Stimulated activated CD4-positive, alpha-beta T cell treated with anti-CD3 and anti-CD28 coated beads, Interleukin-2, amount 100 ng/mL, for 24 hours (primary cell): ENCODE measurements around the gene ADRM1.

Experiments
- DNase-seq, 2 donors: peaks; one replicate each; pipeline ENCODE4 v3.0.0-alpha.2; 2020

The ADRM1 gene

DNA sequence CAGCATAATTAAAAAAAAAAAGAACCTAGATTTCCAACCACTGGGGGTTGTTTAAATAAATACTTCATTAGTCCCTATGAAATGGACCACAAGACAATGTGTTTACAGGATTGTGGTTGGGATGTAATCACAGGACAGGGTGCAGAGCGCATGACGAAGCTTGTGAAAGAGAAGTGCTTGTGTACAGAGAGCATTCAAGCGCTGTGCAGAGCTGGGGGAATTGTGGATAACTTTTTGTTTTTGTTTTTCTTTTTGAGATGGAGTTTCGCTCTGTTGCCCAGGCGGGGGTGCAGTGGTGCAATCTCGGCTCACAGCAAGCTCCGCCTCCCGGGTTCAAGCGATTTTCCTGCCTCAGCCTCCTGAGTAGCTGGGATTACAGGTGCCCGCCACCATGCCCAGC is 42.0 kb downstream of the ADRM1 start:
- no peak for DNase-seq

DNA sequence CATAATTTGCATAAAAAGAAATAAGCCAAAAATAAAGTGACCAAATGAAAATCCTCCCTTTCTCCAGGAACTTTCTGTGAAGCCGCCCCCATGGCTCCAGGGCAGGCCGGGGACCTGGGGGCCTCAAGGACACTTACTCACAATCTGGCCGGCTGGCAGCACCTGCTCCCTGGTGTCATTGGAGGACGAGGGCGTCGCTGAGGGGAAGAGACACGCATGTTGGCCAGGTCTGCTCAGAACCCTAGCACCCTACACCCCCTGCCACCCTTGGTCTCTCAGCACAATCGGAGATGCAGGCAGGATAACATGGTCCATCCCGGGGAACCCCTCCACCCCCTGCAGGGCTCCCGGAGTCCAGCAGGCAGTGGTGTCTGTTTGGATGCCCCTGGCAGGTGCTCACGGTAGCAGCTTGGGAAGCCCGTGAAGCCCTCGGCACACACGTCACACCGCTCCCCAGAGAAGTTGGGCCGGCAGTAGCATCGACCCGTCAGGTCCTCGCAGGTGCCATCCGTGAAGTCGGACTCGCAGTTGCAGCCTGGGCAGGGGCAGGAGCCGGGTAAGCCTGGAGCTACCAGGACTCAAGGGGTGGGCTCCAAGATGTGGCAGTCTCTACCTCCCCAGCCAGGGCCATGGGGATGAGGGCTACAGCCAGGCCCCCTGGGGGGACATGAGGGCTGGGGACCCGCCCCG is 43.0 kb downstream of the ADRM1 start:
- no peak for DNase-seq

DNA sequence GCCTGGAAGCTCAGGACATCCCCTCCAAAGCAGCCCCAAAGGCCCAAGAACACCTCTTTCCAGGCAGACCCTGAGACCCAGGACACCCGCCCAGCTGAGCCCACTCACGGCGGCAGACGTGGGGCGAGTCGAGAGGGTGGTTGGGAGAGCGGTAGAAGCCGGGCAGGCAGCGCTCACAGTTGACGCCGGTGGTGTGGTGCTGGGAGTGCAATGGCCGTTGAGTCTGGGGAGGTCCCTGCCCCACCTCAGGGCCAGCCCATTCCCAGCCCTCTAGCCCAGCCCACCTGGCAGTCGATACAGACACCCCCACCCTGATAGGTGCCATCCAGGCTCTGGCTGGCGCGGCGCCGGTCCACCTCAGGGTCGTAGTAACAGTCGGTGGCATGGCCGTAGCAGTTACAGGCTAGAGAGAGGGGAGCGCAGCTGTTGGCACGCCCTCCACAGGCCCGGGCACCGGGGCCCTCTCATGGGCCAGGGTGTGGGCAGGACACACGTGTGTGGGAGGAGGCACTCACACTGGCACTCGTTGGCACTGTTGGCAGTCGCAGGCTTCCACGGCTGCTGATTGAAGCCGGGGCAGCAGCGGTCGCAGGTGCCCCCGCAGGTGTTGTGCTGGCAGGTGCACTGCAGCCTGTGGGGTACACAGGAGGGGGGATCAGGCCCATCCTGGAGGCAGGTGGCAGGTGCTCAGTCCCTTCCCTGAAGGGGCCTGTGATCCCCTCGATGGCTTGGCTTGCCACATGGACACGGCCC is 43.8 kb downstream of the ADRM1 start:
- no peak for DNase-seq

DNA sequence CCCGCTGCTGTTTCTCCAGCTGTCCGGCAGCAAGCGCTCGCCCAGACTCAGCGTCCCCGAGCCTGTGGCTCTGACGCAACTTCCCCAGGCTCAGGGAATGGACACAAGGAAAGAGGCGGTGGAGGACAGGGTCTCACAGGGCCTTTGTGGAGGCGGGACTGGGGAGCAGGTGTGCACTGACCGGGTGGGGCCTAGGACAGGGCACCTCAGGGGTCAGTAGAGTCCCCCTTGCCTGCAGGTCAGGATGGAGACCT is 44.3 kb downstream of the ADRM1 start:
- no peak for DNase-seq

DNA sequence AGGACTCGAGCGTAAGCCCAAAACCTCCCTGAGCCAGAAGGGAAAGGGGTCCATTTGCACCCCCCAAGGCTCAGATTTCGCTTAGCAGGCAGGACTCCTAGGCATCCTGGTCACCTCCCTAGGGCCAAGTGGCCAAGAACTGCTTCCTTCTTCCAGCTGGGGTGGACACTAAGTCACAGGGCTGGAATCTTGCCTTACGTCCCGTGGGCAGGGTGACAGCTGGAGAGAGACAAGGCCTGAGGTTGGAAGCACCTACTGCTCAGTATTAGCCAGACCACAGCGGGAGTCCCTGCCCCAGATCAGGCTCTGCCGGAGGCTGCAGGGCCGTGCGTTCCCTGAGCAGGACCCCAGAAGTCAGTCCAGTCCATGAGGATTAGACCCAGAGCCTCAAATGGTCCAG is 44.6 kb downstream of the ADRM1 start:
- no peak for DNase-seq

DNA sequence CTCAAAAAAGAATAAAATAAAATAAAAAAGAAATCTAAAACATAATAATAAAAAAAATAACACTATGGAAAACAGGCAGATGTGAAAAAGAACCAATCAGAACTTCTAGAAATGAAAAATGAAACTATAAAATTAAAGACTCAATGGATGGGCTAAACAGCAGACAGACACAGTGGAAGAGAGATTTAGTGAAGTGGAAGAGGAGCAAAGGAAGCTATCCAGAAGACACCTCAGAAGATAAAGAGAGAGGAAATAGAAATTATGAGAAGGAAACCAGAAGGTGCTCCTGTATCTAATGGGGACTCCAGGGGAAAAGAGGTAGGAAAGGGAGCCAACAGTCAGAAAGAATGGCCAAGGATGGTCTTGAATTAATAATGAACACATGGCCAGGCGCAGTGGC is 45.8 kb downstream of the ADRM1 start:
- no peak for DNase-seq

DNA sequence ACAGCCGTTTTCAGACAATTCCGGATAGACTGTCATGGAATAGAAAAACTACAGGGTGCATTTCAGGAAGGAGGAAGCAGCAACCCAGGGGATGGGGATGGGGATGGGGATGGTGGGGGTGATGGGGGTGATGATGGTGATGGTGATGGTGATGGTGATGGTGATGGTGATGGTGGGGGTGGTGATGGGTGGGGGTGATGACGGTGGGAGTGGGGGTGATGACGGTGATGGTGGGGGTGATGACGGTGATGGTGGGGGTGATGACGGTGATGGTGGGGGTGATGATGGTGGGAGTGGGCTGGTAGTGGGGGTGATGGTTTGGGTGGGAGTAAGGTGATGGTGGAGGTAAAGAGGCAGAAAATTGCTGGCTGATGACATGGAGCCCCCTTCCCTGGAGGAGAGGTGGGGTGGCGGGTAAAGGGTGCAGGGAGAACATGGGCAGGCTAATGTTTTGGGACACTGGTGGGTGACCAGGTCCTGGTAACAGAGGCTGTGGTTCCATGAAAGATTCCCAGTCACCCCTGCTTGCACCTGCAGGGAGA is 46.8 kb downstream of the ADRM1 start:
- DNase-seq, result no peak

DNA sequence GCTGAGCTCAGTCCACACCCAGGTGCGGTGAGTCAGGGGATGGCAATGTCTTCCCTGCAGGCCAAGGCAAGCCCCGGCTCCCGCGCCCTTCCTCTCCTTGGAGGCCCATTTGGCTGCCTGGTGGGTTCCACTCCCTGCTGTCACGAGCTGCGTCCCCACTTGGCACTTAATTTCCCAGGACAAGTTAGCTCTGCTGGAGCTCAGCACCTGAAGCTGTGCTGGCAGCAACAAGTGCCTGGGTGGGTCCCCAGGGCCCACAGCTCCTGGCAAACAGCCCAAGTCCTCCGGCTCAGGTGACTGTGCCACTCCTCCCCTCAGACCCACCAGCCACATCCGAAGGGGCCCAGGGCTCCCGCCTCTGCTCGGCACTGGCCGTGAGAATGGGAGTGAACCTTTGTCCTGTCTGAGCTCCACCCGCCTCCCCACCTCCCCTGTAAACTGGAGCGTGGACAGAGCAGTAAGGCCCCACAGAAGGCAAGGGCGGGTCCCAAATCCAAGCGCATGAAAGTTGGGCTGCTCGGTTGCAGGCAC is 47.4 kb downstream of the ADRM1 start:
- no peak for DNase-seq

DNA sequence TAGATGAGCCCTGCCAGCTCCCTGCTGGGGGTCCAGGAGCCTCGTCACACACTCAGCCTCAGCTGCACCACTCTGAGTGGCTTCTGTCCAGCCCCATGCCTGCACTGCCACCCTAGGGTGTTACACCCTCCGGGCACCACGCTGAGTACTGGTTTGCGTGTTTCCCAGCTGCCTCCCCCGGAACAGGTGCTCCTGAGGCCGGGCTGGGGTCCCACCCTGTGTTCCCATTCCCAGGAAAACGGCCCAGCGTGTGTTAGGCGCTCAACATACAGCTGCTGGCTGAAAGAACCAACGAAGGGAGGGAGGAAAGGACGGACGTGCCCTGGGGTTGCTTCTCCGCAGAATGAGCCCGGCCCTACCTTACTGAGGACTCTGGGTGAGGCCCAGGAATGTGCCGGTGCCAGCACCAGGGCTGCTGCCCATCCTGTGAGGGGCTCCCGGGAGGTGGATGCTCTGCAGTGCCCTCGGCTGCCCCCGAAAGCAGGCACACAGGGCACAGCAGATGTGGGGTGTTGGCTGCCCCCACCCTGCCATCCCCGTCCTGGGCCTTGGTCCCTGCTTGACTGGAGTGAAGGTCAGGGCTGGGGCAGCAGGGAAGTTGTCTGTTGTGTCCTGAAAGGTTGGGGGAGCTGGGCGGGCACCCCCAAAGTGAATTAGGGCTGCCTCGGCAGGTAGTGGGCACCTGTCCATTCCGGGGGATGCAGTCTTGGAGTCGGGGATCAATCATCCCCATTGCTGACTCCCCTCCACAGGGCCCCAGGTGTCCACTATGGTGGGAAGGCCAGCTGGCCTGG is 48.0 kb downstream of the ADRM1 start:
- DNase-seq, result no peak

DNA sequence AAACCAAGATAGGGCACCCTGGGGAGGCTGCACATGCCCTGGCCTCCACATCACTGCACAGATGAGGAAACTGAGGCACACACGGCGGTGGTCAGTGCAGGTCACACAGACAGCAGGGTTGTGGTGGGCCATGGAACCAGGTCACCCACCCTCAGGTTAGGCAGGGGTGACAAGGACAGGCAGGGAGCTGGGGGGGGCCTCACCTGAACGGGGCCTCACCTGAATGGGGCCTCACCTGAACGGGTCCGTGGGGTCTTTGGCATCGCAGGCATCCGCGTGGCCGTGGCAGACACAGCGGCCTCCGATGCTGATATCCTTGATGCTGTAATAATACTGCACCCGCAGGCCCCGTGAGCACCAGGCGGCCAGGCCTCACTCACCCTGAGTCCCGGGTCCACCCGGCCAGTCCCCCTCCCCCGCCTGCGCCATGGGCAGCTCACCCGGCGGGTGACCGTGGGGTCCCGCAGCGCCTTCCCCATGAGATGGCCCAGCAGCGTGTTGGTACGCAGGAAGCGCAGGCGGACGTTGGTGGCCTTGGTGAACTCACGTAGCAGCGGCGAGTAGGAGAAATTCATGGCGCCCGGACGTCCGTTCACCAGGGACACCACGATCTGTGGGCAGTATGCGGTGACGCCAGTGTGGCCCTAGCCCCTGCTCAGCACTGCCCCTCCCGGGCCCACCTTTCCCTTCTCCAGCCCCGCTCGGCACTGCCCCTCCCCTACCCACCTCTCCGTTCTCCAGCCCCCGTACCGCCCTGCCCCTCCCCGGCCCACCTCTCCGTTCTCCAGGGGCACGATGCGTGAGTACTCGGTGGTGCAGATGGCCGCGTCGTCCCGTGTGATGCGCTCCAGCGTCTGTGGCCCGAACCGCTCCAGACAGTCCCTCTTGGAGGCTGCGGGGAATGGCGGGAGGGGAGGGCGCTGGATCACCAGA is 48.9 kb downstream of the ADRM1 start:
- DNase-seq, result no peak

DNA sequence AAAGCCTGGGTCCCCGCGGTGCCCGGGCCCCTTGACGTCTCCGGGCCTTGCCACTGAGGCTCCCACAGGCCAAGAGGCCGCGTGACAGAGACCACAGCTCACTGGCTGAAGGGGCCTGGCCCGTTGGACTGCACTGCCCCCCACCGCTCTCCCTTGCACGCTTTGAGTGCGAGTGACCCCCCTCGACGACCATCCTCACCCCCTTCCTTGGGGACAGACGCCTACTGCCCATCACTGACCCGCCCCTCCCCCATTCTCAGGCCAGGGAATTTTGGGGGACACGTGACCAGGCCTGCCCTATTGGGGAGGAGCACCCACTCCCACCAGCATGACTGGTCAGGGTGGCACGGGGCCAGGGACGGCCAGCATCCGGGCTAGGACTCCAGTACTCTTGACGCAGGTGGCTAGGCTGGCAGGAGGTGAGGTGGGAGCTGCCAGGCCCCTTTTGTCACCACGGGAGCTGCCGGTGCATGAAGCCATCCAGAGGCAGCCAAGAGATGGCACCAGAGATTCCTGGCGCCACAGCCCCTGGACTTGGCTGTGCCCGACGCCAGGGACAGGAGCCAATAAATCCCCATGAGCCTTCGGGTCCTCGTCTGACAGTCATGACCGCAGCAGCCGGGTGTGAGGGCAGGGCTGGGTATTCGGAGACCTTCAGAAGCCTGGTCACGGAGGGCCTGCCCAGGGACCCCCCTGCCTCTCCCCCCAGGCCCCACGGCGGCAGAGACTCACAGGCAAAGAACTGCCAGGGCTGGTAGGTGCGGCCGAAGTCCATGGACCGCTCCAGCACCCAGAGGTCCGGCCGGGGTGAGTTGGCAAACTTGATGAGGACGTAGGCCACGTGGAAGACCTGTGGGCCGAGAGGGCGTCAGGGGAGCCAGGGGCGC is 49.8 kb downstream of the ADRM1 start:
- DNase-seq, result no peak

DNA sequence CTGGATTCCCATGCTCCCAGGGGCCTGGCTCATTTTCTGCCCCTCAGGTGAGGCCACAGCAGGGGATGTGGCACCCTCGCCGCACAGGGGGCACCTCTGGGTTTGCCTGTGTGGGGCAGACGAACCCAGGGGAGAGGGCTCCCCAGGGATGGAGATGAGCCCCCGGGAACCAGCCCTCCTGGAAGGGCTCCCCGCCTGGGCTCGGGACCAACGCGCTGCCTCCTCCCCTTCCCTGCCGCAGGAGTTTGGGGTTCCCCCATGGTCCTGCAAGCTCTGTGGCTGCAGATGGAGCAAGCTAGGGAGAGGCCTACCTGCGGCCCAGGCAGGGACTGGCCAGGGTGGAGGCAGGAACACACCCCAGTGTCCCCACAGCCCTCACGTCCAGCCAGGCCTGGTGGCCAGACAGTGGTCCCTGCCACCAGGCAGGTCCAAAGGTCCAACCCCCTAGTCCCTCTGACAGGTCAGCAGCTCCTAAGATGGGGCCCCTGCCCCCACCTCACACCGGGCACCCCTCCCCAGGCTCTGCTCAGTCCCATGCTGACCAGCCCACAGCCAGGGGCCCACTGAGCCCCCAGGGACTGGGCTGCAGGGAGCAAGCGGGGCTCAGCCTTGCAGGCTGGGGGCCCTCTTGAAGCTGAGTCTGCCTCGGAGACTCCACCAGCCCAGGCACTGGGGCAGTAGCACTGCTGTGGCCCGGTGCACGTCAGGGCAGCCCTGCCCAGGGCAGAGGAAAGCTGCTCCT is 50.7 kb downstream of the ADRM1 start:
- no peak for DNase-seq

DNA sequence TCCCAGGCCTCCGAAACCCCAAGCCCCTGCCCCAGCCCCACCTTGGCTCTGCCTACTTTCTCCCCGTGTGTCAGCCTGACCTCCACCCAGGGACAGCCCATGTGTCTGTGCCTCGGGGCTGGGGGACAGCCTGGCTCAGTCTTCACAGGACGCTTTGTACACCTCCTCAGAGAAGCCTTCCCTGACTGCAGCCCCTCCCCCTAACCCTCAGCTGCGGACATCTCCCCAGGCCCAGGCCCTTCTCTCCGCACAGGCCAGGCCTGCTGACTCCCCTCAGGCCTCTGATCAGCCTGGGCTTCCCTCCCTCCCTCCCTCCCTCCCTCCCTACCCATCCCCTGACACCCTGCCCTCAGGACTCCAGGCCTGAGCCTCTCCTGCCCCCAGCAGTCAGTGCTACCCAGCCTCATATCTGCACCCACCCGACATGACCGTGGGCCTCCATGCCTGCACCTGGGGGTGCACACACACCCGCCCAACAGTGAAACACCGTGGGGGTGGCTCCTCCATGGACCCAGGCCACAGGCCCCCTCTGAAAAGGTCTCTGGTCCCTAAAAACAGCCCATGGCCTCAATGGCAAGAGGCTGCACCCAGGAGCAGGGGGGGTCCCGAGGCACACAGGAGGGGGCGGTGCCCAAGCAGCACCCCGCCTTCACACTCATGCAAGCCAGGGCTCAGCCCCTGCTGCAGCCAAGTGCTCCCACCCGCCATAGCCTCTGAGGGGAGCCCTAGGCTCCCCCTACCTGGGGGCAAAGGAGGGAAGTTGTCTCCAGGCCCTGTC is 51.4 kb downstream of the ADRM1 start:
- DNase-seq, result no peak

DNA sequence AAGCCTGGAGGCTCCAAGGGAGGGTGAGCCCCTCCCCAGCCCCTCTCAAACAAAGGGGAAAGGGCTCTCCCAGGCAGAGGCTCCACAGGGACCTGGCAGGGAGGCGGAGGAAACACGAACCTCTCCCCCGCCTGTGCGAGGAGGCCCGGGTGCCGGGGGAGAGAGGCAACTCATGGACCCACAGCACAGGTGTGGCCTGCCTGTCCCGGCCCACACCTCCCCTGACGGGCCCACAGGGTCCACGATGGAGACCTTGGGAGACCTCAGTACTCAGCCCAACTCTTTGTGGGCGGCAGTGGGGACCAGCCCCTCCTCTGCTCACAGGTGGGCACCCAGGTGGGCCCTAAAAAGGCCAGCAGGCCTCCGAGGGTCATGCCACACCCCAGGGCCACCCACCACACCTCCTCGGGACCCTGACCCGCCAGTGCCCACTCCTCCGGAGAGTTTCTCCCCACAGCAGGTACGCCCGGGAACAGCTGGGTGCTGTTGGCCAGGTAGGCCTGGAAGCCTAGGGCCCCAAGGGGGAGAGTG is 52.1 kb downstream of the ADRM1 start:
- DNase-seq, result no peak

DNA sequence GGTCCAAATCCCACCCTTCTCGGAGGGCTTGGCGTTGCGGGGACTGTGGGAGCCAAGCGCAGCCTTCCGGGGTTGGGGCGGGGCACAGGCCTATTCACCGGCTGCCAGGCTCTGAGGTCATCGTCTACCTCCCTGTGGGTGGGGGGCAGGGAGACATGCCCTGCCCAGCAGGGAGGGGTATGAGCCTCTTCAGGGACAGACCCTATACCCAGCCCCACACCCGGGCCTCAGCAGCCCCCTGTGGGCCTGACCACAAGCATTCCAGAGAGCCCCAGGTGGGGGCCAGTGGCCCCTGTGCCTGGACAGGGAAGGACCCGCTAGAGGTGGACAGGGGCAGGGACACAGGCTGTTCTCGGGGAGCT is 52.7 kb downstream of the ADRM1 start:
- DNase-seq, result no peak

DNA sequence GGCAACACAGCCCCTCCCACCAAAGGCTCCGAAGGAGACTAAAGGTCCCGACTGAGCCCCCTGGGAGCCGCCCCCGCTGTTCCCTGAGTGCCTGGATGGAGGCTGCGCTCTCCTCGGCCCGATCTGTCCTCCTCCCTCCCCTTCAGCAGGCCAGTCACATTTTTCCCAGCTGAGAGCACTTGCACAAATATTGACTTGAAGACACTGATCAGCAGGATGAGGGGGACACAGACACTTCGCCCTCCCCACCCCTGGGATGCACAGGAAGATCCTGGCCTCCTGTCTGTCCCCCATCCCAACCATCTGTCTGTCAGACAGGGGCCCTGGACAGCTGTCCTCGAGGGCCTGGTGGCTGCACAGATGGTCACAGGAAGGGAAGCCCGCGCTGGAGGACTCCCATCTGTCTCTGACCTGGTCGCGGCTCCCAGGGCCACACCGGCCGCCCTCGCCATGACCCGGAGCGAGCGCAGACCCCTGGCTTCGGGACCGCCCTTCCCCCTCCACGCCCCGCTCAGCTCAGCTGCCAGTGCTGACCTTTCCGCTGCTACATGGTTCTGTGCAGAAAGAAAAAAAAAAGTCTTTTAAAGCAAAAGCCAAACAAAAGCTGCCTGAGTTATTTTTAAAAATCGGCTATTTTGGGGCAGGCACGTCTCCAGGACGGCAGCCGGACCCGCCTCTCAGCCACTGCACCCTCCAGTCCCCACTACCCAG is 53.2 kb downstream of the ADRM1 start:
- DNase-seq, result no peak

DNA sequence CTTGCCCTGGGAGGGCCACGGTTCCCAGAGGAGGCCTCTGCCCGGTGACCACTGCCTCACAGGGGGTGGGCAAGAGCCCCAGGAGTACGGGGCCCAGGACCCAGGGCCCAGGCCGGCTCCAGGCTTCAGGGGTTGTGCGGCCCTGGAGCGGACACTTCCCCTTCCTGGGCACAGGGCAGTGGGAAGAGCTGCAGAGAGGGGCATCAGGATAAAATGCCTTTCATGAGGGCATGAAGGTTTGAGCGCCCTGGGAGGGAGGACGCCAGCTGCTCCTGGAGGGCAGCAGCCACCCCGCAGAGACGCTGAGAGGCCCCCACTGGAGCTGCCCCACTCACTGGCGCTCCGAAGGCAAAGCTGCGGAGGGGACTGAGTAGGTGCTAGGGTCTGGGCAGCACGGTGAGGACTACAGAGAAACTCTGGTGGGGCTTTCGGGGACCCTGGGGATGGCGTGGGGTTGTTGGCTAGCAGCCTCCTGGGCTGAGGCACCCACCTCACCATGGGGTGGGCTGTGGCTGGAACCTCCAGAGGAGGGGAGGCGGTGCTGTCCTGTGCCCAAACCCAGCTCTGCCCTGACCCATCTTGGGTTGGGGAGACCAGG is 53.9 kb downstream of the ADRM1 start:
- DNase-seq, result no peak

DNA sequence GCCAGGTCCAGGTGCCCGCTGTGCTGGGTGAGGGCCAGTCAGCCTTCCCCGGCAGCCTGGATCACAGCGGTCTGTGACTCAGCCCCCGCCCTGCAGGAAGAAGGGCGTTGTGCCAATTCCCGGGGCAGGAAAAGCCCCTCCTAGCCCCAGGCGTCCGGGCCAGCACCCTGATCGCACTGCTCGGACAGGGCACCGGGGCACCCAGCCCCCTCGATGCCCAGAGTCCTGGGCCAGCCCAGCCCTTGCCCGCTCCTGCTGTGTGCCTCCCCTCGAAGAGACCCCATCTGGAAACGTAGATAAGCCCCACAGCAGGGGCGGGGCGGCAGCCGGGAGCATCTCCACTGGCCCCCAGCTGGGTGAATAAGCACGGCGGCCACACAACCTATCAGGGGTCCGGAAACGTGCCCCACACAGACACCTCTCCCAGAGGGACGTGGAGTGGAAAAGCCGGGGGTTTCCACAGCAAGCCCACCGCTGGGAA is 54.4 kb downstream of the ADRM1 start:
- DNase-seq, result no peak
